ENCODE results near the gene LRRC34. TPM values are rescaled to one million over a fixed set of nuclear protein-coding genes. Genes with fewer than 3 reads are reported as not detected.

LRRC34 gene
- total and polyA plus RNA-seq, 10 of the 15 experiments (the other 5 are each of a cell fraction or from before 2014, with no cell fraction given): 0.24 to 3.7 (median 1.7) TPM

DNA sequence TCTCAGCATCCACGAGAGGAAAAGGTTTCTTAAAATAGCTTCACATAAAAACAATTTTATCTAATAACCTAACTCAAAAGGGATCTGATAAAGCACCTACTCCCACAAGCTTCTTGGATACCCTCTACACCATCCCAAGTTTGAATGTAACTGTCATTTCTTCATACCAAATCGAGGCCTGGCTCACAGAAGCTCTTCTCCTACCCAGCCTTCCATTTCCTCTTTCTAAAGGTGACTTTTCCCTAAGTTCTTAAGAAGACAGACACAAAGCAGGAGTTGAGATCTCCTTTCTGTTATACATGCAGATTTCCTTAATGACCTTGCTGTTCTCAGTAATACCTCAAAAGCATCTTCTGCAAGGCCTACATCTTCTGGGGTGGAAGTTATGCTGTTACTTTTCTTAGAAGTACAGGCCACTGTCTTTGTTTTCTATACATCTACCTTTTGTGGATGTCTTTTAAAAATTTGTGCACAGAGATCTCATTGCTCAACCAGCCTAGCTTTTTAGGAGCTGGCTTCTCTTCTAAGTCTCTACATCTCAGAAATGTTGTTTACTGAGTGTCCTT lies 3.4 kb downstream of the LRRC34 start:
- no TSS peak for BruUV-seq (replicated peaks)
- RAD21 ChIA-PET (ENCODE audit: unreplicated experiment): interaction anchor here (0.7 kb wide), 1 partner anchor 17 kb away, joined by 3 read pairs; no protein-coding TSS in a partner anchor

DNA sequence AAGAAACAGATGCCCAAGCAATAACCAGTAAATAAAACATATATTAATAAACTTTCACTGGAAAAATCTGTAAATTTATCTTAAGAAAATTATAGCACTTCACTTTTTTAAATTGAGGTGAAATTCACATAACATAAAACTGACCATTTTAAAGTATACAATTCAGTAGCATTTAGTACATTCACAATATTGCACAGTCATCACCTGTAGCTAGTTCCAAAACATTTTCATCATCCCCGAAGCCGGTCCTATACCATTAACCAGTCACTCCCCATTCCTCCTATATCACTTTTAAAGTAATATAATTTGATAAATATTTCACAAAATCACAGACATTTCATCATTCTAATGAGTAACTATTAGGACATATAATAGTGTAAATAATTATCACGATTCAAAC lies 8.0 kb downstream of the LRRC34 start:
- RAD21 ChIA-PET (ENCODE audit: unreplicated experiment): no interaction called here
- in situ Hi-C loops (cut with MboI) (no loop called here), intact Hi-C loops (cut with micrococcal nuclease; ENCODE audit: unreplicated experiment) (no loop called here)
- Histone ChIP-seq H2AFZ (ENCODE audit: control insufficient read depth, low read depth, low read length) (no peak overlapping the region), H3K79me2 (ENCODE audit: control insufficient read depth, insufficient read depth, low read length) (no peaks in the 10 kb centered on the region), H3K9ac (ENCODE audit: control insufficient read depth, insufficient read depth, low read length) (no peak overlapping the region), H3K9me3 (replicated peaks; ENCODE audit: control insufficient read depth, insufficient read depth, low read length) (no peaks in the 10 kb centered on the region), H3K27ac (ENCODE audit: control insufficient read depth, insufficient read depth) (no peak overlapping the region), H3K36me3 (ENCODE audit: control insufficient read depth in 2 of 2, insufficient read depth in 2 of 2, low read length in 1 of 2) (peaks cover 0 to 4% of the 10 kb centered on the region in 2 experiments; a peak in 1 of 4 replicates), H4K20me1 (ENCODE audit: control insufficient read depth, insufficient read depth) (no peaks in the 10 kb centered on the region), H3K4me1 (ENCODE audit: control insufficient read depth, insufficient read depth, low read length) (no peaks in the 10 kb centered on the region), H3K4me2 (ENCODE audit: control insufficient read depth, insufficient read depth) (no peak overlapping the region), H3K4me3 (no peak overlapping the region), H3K27me3 (replicated peaks in 1 of 2; ENCODE audit: control insufficient read depth in 2 of 2, insufficient read depth in 2 of 2, low read length in 1 of 2) (no peaks in the 10 kb centered on the region)
- POLR2A ChIA-PET: interaction anchor here (0.5 kb wide), 1 partner anchor 28 kb away, joined by 4 read pairs; no protein-coding TSS in a partner anchor
- no peak for FAIRE-seq
- no peak for ATAC-seq
- no peak for DNase-seq (ENCODE audit: low read depth, low spot score)
- CTCF ChIA-PET: no interaction called here
- no TSS peak for BruUV-seq (replicated peaks)
- WGBS (ENCODE audit: insufficient coverage, insufficient replicate concordance, low lambda C conversion rate, missing lambda C conversion rate): 97% methylated on average over 3 of the region's 3 CpGs
- SMC1A ChIA-PET (ENCODE audit: uncharacterized antibody, unreplicated experiment): no interaction called here
- no peak for TF ChIP-seq PML (IDR thresholded peaks at IDR 0.05; ENCODE audit: low read length)
- TF ChIP-seq, protein P1, sequence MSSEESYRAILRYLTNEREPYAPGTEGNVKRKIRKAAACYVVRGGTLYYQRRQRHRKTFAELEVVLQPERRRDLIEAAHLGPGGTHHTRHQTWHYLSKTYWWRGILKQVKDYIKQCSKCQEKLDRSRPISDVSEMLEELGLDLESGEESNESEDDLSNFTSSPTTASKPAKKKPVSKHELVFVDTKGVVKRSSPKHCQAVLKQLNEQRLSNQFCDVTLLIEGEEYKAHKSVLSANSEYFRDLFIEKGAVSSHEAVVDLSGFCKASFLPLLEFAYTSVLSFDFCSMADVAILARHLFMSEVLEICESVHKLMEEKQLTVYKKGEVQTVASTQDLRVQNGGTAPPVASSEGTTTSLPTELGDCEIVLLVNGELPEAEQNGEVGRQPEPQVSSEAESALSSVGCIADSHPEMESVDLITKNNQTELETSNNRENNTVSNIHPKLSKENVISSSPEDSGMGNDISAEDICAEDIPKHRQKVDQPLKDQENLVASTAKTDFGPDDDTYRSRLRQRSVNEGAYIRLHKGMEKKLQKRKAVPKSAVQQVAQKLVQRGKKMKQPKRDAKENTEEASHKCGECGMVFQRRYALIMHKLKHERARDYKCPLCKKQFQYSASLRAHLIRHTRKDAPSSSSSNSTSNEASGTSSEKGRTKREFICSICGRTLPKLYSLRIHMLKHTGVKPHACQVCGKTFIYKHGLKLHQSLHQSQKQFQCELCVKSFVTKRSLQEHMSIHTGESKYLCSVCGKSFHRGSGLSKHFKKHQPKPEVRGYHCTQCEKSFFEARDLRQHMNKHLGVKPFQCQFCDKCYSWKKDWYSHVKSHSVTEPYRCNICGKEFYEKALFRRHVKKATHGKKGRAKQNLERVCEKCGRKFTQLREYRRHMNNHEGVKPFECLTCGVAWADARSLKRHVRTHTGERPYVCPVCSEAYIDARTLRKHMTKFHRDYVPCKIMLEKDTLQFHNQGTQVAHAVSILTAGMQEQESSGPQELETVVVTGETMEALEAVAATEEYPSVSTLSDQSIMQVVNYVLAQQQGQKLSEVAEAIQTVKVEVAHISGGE (CRISPR knock-in tag; IDR thresholded peaks at IDR 0.05): no peak
- no peak for TF ChIP-seq CHD2 (IDR thresholded peaks at IDR 0.05; ENCODE audit: borderline replicate concordance, low read depth, low read length)
- TF ChIP-seq ZNF24 (IDR thresholded peaks at IDR 0.05): no peak
- no peak for TF ChIP-seq GABPA (IDR thresholded peaks at IDR 0.05; ENCODE audit: low read depth)
- TF ChIP-seq IKZF1 (conservative IDR thresholded peaks at IDR 0.05): no peak
- TF ChIP-seq POLR2A (IDR thresholded peaks at IDR 0.05; ENCODE audit: low read depth, low read length): no peak
- no peak for TF ChIP-seq TCF7 (IDR thresholded peaks at IDR 0.05; ENCODE audit: borderline replicate concordance)
- TF ChIP-seq, protein P2, sequence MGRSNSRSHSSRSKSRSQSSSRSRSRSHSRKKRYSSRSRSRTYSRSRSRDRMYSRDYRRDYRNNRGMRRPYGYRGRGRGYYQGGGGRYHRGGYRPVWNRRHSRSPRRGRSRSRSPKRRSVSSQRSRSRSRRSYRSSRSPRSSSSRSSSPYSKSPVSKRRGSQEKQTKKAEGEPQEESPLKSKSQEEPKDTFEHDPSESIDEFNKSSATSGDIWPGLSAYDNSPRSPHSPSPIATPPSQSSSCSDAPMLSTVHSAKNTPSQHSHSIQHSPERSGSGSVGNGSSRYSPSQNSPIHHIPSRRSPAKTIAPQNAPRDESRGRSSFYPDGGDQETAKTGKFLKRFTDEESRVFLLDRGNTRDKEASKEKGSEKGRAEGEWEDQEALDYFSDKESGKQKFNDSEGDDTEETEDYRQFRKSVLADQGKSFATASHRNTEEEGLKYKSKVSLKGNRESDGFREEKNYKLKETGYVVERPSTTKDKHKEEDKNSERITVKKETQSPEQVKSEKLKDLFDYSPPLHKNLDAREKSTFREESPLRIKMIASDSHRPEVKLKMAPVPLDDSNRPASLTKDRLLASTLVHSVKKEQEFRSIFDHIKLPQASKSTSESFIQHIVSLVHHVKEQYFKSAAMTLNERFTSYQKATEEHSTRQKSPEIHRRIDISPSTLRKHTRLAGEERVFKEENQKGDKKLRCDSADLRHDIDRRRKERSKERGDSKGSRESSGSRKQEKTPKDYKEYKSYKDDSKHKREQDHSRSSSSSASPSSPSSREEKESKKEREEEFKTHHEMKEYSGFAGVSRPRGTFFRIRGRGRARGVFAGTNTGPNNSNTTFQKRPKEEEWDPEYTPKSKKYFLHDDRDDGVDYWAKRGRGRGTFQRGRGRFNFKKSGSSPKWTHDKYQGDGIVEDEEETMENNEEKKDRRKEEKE (IDR thresholded peaks at IDR 0.05): no peak

More for the DNA sequence above, 3.4 kb downstream of the LRRC34 start:
- 36% methylated on average over 2 of the region's 2 CpGs for whole genome bisulfite sequencing (ENCODE audit: insufficient coverage, insufficient replicate concordance, low lambda C conversion rate, missing lambda C conversion rate)
- ChIA-PET SMC1A (ENCODE audit: uncharacterized antibody, unreplicated experiment) (interaction anchor here (0.6 to 1.2 kb wide), 5 partner anchors 17 to 244 kb away, joined by 3 to 5 read pairs (median 4); no protein-coding TSS in a partner anchor), CTCF (interaction anchor here (0.7 to 1.0 kb wide), 2 partner anchors 53 to 158 kb away, joined by 3 read pairs; no protein-coding TSS in a partner anchor), POLR2A (interaction anchor here (0.6 kb wide), 1 partner anchor 164 kb away, joined by 4 read pairs; no protein-coding TSS in a partner anchor)
- Histone ChIP-seq H4K20me1 (ENCODE audit: control insufficient read depth, insufficient read depth) (no peaks in the 10 kb centered on the region), H3K27me3 (replicated peaks in 1 of 2; ENCODE audit: control insufficient read depth in 2 of 2, insufficient read depth in 2 of 2, low read length in 1 of 2) (no peaks in the 10 kb centered on the region), H3K36me3 (ENCODE audit: control insufficient read depth in 2 of 2, insufficient read depth in 2 of 2, low read length in 1 of 2) (no peaks in the 10 kb centered on the region), H2AFZ (ENCODE audit: control insufficient read depth, low read depth, low read length) (no peak overlapping the region), H3K79me2 (ENCODE audit: control insufficient read depth, insufficient read depth, low read length) (no peaks in the 10 kb centered on the region), H3K4me1 (ENCODE audit: control insufficient read depth, insufficient read depth, low read length) (peaks cover 9% of the 10 kb centered on the region), H3K9ac (ENCODE audit: control insufficient read depth, insufficient read depth, low read length) (no peak overlapping the region), H3K4me3 (no peak overlapping the region), H3K4me2 (ENCODE audit: control insufficient read depth, insufficient read depth) (no peak overlapping the region), H3K9me3 (replicated peaks; ENCODE audit: control insufficient read depth, insufficient read depth, low read length) (no peaks in the 10 kb centered on the region), H3K27ac (ENCODE audit: control insufficient read depth, insufficient read depth) (no peak overlapping the region)
- FAIRE-seq: no peak
- TF ChIP-seq CREB1 (IDR thresholded peaks at IDR 0.05; ENCODE audit: low read depth): no peak
- TF ChIP-seq CHD4 (IDR thresholded peaks at IDR 0.05): no peak
- no peak for TF ChIP-seq CEBPB (IDR thresholded peaks at IDR 0.05; ENCODE audit: borderline replicate concordance in 1 of 2, low read depth in 2 of 2, low read length in 2 of 2)
- TF ChIP-seq SPI1 (IDR thresholded peaks at IDR 0.05; ENCODE audit: borderline replicate concordance, insufficient read depth, low read depth, low read length): no peak
- no peak for TF ChIP-seq HDAC6 (IDR thresholded peaks at IDR 0.05; ENCODE audit: unreplicated experiment)
- no peak for TF ChIP-seq YBX1 (IDR thresholded peaks at IDR 0.05)
- no peak for TF ChIP-seq MYB (IDR thresholded peaks at IDR 0.05; ENCODE audit: borderline replicate concordance, low read depth, low read length)
- TF ChIP-seq RFX5 (IDR thresholded peaks at IDR 0.05; ENCODE audit: low read depth, low read length): no peak
- ATAC-seq: no peak
- in situ Hi-C loops (cut with MboI): no loop called here
- intact Hi-C loops (cut with micrococcal nuclease; ENCODE audit: unreplicated experiment): no loop called here
- DNase-seq (ENCODE audit: low read depth, low spot score): no peak
